ENCODE measurements around the gene SLC26A4.

SLC26A4 gene

DNA sequence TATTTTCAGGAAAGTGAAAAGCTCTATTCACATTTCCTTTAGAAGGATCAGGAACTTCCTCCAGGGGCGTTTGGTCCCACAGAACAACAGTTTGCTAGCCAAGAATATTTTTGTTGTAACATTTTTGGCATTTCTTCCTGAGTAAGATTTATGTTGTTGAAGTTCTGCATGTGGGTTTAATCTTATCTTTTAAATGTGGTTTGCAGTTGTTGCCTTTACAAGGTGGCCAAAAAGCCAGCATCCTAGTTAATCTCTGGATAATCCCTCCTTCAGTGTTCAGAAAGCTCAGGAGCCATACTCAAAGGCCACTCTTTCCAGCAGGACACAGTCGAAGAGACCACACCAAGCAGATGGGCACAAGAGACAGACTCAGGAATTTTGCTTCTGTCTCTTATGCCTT, 30.0 kb downstream of the SLC26A4 start:
- Histone ChIP-seq H3K27me3 (ENCODE audit: insufficient read depth, low read length) (peaks cover 8% of the 10 kb centered on the region), H2AFZ (ENCODE audit: low read depth, low read length) (no peak overlapping the region), H3K36me3 (ENCODE audit: insufficient read depth, low read length) (no peaks in the 10 kb centered on the region), H3K4me3 (ENCODE audit: low read length) (no peak overlapping the region), H3K4me1 (ENCODE audit: insufficient read depth, low read length) (no peaks in the 10 kb centered on the region), H3K9me3 (ENCODE audit: low read length) (no peaks in the 10 kb centered on the region)

DNA sequence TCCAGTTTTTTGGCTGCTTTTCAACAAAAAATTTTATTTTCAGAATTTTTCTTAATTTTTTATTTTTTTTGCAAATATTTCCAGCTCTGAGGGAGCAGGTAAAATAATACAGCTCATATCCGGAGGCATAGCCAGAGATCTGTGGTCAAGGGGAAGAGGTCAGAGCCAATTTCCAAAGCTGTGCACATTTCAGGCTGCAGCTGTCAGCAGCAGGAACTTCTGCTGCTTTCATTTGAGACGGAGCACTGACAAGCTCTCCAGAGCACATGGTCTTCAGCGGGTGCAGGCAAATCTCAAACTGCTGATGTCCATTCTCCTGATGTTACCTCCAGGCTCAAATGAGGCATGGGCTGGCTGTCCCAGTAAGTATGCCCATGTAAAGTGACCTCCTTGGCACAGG, 31.1 kb downstream of the SLC26A4 start:
- Histone ChIP-seq H3K4me3 (ENCODE audit: low read length) (no peak overlapping the region), H3K36me3 (ENCODE audit: insufficient read depth, low read length) (no peaks in the 10 kb centered on the region), H3K4me1 (ENCODE audit: insufficient read depth, low read length) (no peaks in the 10 kb centered on the region), H3K9me3 (ENCODE audit: low read length) (no peaks in the 10 kb centered on the region), H2AFZ (ENCODE audit: low read depth, low read length) (no peak overlapping the region), H3K27me3 (ENCODE audit: insufficient read depth, low read length) (peaks cover 8% of the 10 kb centered on the region)

DNA sequence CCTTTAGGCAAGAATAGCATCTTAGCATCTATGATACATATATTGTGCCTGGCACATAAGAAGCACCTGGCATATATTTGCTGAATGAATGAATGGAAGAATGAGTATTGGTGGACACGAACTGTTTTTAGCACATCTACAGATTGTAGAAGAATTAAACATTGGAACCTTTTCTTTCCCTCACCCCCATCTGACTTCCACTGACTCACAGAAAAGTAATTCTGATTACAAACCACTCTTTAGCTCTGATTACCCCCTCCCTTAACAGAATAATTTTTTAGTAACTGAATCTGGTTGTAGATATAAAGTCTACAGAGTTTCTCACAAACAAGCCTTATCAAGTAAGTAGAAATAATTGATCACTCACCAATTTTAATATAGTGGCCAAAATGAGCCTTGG, 31.9 kb downstream of the SLC26A4 start:
- peaks cover 8% of the 10 kb centered on the region for H3K27me3 ChIP-seq (ENCODE audit: insufficient read depth, low read length)
- H3K4me3 ChIP-seq (ENCODE audit: low read length): no peak overlapping the region
- H3K36me3 ChIP-seq (ENCODE audit: insufficient read depth, low read length): no peaks in the 10 kb centered on the region
- no peak overlapping the region for H2AFZ ChIP-seq (ENCODE audit: low read depth, low read length)
- peaks cover 7% of the 10 kb centered on the region for H3K4me1 ChIP-seq (ENCODE audit: insufficient read depth, low read length)
- no peaks in the 10 kb centered on the region for H3K9me3 ChIP-seq (ENCODE audit: low read length)

DNA sequence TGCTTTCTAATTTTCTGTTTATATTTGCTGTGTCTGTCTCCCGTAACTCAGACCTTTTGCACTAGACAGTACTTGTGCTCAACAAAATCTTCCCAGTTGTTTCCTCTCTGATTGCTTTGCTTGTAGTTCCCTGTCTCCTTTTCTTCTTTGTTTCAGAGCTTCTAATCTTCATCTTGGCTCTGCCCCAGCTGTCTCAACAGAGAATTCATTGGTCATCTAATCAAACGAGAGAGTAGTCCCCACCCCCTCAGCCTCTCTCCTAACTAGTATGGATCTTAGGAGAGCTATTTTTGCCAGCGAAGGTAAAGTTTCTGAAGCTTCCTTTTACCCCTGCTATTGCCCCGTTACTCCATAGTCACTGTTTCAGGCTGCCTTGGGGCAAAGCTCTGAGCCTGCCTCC, 32.8 kb downstream of the SLC26A4 start:
- Histone ChIP-seq H2AFZ (ENCODE audit: low read depth, low read length) (no peak overlapping the region), H3K4me1 (ENCODE audit: insufficient read depth, low read length) (peaks cover 13% of the 10 kb centered on the region), H3K4me3 (ENCODE audit: low read length) (no peak overlapping the region), H3K9me3 (ENCODE audit: low read length) (no peaks in the 10 kb centered on the region), H3K36me3 (ENCODE audit: insufficient read depth, low read length) (no peaks in the 10 kb centered on the region), H3K27me3 (ENCODE audit: insufficient read depth, low read length) (peaks cover 8% of the 10 kb centered on the region)

DNA sequence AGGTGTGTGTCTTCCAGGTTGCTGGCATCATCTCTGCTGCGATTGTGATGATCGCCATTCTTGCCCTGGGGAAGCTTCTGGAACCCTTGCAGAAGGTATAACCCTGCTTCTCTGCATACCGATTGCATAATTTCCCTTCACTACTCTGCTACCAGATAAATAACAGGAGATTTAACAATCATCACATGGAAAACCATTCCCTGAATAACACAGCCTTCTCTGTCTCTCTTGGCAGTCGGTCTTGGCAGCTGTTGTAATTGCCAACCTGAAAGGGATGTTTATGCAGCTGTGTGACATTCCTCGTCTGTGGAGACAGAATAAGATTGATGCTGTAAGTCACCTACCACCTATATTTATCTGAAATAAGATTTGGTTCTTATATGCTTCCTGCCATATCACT, 33.8 kb downstream of the SLC26A4 start:
- H3K27me3 ChIP-seq (ENCODE audit: insufficient read depth, low read length): peaks cover 8% of the 10 kb centered on the region
- H3K4me3 ChIP-seq (ENCODE audit: low read length): no peak overlapping the region
- no peak overlapping the region for H2AFZ ChIP-seq (ENCODE audit: low read depth, low read length)
- H3K9me3 ChIP-seq (ENCODE audit: low read length): no peaks in the 10 kb centered on the region
- H3K36me3 ChIP-seq (ENCODE audit: insufficient read depth, low read length): no peaks in the 10 kb centered on the region
- H3K4me1 ChIP-seq (ENCODE audit: insufficient read depth, low read length): peaks cover 13% of the 10 kb centered on the region

DNA sequence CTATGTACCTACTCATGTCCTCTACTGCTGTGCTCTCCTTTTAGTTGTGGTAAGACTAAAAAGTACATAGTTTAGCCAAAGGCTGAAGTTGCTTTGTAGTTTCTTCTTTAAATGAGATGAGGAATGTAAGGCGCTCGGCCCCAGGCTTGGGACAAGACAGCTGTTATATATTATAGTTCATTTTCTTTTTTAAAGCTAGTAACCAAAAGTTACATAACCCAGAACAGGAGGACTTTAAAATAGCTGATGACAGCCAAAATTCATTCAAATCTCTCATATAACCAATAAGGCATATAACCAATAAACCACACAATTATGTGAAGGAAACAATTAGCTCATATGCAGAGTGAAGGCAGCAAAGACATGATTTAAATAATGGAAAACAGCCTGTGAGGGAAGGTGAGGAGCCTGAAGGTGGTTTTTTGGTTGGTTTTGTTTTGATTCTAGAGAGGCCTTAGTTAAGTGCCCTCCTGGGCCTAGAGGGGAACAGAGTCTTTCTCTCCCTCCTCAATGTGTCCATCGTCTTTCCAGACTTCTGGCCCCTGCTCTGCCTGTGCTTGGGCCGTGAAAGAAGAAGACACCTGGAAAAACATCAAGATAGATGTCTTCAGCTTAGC, 35.8 kb downstream of the SLC26A4 start:
- Histone ChIP-seq H3K4me1 (ENCODE audit: insufficient read depth, low read length) (peaks cover 13% of the 10 kb centered on the region), H3K4me3 (ENCODE audit: low read length) (no peak overlapping the region), H3K36me3 (ENCODE audit: insufficient read depth, low read length) (no peaks in the 10 kb centered on the region), H3K27me3 (ENCODE audit: insufficient read depth, low read length) (peaks cover 4% of the 10 kb centered on the region), H2AFZ (ENCODE audit: low read depth, low read length) (no peak overlapping the region), H3K9me3 (ENCODE audit: low read length) (no peaks in the 10 kb centered on the region)

DNA sequence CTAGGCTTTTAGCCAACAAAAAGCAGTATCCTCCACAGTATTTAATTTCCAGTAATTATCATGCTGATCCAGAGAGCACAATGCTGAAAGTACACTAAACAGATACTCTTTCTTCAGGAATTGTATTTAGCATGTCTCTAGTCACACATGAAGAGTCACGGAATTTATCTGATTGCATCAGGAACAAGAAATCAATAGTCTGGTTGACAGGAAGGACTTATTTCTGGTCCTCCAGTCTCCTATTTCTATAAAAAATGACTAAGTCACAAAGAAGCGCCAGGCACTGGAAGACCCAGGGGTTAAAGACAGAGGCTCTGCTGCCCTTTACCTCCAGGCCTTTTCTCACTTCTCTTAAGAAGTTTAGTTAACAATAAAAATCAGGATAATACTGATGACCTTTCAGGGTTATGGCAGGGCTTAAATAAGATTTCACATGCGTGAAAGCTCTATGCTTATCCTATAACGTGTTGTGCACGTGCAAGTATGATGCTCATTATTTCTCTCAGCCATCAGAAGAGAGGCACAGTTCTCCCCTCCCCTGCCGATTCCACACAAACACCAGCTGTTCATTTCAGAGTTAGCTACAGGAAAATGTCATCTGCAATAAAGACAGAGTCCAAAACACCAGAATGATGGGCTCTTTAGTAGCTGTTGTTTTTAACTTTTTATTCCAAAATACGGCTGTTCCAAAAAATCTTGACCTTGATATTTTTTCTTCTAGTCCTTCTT, 36.9 kb downstream of the SLC26A4 start:
- no peaks in the 10 kb centered on the region for H3K9me3 ChIP-seq (ENCODE audit: low read length)
- peaks cover 13% of the 10 kb centered on the region for H3K4me1 ChIP-seq (ENCODE audit: insufficient read depth, low read length)
- peak overlapping the region; percentile 31 for H2AFZ ChIP-seq (ENCODE audit: low read depth, low read length)
- H3K4me3 ChIP-seq (ENCODE audit: low read length): no peak overlapping the region
- no peaks in the 10 kb centered on the region for H3K36me3 ChIP-seq (ENCODE audit: insufficient read depth, low read length)
- peaks cover 4% of the 10 kb centered on the region for H3K27me3 ChIP-seq (ENCODE audit: insufficient read depth, low read length)

DNA sequence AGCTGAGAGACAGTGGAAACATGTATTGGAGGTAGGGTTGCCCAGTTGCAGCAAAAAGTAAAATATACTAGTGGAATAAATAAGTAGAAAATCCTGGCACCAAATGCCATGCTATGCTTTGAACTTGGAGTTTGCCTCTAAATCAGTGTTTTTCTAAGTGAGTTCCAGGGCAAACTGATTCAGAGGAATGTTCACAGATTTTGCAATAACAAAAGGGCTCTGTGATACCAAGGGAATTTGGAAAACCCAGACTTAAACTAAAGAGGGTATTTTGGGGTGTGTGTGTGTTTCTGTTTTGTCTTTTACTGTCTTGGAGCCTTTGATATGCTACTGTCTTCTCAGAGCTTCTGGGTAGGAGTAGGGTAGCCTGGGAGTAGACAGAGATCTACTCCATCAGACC, 39.9 kb downstream of the SLC26A4 start:
- Histone ChIP-seq H3K9me3 (ENCODE audit: low read length) (no peaks in the 10 kb centered on the region), H3K36me3 (ENCODE audit: insufficient read depth, low read length) (no peaks in the 10 kb centered on the region), H2AFZ (ENCODE audit: low read depth, low read length) (no peak overlapping the region), H3K4me3 (ENCODE audit: low read length) (no peak overlapping the region), H3K4me1 (ENCODE audit: insufficient read depth, low read length) (peaks cover 13% of the 10 kb centered on the region), H3K27me3 (ENCODE audit: insufficient read depth, low read length) (peaks cover 2% of the 10 kb centered on the region)

DNA sequence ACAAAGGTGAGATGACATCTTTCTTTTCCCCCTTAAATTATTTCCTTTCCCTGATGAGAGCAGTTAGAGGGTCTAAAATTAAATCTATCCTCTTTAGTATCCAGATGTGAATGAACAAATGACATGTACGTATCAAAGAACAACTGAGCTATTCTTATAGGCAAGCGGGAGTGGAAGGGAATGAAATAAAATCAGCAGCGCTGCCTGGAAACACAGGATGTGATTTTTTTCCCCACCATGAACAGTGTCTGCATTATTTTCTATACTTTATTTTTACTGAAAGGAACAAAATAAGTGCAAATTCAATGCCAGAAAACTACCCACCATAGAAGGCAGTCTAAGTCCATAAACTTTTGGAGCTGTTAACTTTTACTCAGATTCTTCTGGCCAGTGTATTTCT, 40.6 kb downstream of the SLC26A4 start:
- H3K27me3 ChIP-seq (ENCODE audit: insufficient read depth, low read length): peaks cover 2% of the 10 kb centered on the region
- no peak overlapping the region for H2AFZ ChIP-seq (ENCODE audit: low read depth, low read length)
- H3K4me3 ChIP-seq (ENCODE audit: low read length): no peak overlapping the region
- H3K4me1 ChIP-seq (ENCODE audit: insufficient read depth, low read length): peaks cover 13% of the 10 kb centered on the region
- H3K9me3 ChIP-seq (ENCODE audit: low read length): no peaks in the 10 kb centered on the region
- H3K36me3 ChIP-seq (ENCODE audit: insufficient read depth, low read length): no peaks in the 10 kb centered on the region

DNA sequence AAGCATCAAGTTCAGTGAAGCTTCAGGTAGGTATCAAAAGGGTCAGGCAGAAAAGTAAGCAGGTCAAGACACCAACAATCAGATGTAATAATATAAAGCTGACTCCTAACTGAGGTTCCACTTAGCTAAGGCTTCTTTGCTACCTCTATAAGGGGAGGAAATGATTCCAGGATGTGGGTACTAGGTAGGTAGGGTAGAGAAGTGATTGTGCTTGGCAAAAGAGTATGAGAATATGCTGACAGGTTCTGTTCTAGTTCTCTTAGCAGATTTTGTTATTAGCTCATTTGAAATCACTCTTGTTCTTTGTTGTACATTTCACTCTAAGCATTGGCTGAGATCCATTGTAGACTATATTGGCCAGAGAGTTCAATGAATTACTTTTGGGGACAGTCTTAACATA, 42.6 kb downstream of the SLC26A4 start:
- H3K36me3 ChIP-seq (ENCODE audit: insufficient read depth, low read length): no peaks in the 10 kb centered on the region
- H2AFZ ChIP-seq (ENCODE audit: low read depth, low read length): no peak overlapping the region
- no peaks in the 10 kb centered on the region for H3K4me1 ChIP-seq (ENCODE audit: insufficient read depth, low read length)
- H3K4me3 ChIP-seq (ENCODE audit: low read length): no peak overlapping the region
- peaks cover 2% of the 10 kb centered on the region for H3K27me3 ChIP-seq (ENCODE audit: insufficient read depth, low read length)
- H3K9me3 ChIP-seq (ENCODE audit: low read length): no peaks in the 10 kb centered on the region

DNA sequence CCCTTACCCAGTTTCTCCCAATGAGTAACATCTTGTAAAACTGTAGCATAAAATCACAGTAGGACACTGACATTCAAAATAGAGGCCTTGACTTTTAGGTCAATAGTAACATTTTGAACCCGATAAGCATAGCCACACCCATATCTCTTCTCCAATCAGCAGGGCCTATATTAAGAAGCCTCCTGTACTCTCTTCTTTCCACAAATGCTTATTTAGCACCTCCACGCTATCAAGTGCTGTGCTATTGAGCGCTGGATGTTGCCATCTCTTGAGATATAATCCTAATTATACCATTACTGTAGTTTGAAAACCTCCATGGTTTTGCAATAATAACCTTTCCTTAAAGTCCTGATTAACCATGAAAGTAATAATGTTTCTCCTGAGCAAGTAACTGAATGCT, 43.2 kb downstream of the SLC26A4 start:
- Histone ChIP-seq H3K9me3 (ENCODE audit: low read length) (no peaks in the 10 kb centered on the region), H3K4me1 (ENCODE audit: insufficient read depth, low read length) (no peaks in the 10 kb centered on the region), H3K36me3 (ENCODE audit: insufficient read depth, low read length) (no peaks in the 10 kb centered on the region), H3K27me3 (ENCODE audit: insufficient read depth, low read length) (peaks cover 2% of the 10 kb centered on the region), H3K4me3 (ENCODE audit: low read length) (no peak overlapping the region), H2AFZ (ENCODE audit: low read depth, low read length) (no peak overlapping the region)

DNA sequence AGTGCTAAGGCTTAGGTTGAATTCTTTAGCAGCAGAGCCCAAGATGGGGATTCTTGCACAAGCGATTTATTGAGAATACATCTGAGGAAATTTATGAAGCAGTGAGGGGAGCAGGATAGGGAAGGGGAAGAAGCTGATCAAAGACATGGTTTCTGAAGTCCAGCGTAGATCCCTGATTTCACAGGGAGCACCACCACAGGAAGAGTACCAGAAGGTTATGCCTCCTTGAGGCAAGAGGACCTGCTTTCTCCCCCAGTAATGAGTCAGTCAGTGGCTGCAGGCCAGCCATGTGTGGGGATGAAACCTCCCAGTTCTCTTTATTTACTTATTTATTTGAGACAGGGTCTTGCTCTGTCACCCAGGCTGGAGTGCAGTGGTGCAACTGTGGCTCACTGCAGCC, 48.3 kb downstream of the SLC26A4 start:
- H3K4me3 ChIP-seq (ENCODE audit: low read length): no peak overlapping the region
- no peak overlapping the region for H2AFZ ChIP-seq (ENCODE audit: low read depth, low read length)
- H3K9me3 ChIP-seq (ENCODE audit: low read length): no peaks in the 10 kb centered on the region
- no peaks in the 10 kb centered on the region for H3K36me3 ChIP-seq (ENCODE audit: insufficient read depth, low read length)
- no peaks in the 10 kb centered on the region for H3K4me1 ChIP-seq (ENCODE audit: insufficient read depth, low read length)
- peaks cover 2% of the 10 kb centered on the region for H3K27me3 ChIP-seq (ENCODE audit: insufficient read depth, low read length)

DNA sequence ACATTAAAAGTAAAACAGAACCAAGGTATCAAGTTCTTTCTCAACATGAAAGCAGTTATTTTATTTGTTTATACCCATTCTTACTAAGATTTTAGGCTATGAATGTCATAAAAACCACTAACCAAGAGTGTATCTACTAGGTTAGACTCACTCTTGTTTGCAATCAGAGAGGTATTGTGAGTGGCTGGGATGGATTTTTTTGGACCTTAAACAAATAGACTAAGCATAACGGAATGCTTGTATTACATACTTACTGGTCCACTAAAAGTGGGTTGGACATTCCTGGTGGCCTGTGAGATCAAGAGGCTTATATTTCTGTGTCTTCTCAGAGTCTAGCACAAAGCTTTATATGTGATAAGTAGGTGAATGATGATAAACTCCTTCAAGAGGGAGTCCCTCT, 50.7 kb downstream of the SLC26A4 start:
- Histone ChIP-seq H3K27me3 (ENCODE audit: insufficient read depth, low read length) (no peaks in the 10 kb centered on the region), H3K9me3 (ENCODE audit: low read length) (no peaks in the 10 kb centered on the region), H3K4me1 (ENCODE audit: insufficient read depth, low read length) (no peaks in the 10 kb centered on the region), H3K4me3 (ENCODE audit: low read length) (no peak overlapping the region), H3K36me3 (ENCODE audit: insufficient read depth, low read length) (no peaks in the 10 kb centered on the region), H2AFZ (ENCODE audit: low read depth, low read length) (no peak overlapping the region)

DNA sequence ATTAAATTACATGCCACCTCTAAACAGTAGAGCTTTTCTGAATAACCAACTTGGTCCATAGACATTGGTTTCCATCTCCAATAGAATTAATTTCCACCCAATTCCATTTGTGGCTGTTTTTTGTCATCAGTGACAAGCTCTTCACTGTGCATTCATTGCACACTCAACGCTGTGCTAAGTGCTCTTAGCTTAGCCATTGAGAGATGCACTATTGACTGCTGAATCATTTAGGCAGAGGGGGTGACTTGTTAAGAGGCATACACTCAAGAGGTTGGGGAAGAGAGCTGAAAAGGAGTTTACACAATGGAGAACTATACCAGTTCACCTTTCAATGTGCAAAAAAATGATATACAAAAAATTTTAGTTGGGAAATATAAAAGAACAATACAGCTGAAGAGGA, 51.4 kb downstream of the SLC26A4 start:
- Histone ChIP-seq H3K27me3 (ENCODE audit: insufficient read depth, low read length) (no peaks in the 10 kb centered on the region), H2AFZ (ENCODE audit: low read depth, low read length) (no peak overlapping the region), H3K9me3 (ENCODE audit: low read length) (no peaks in the 10 kb centered on the region), H3K4me3 (ENCODE audit: low read length) (no peak overlapping the region), H3K4me1 (ENCODE audit: insufficient read depth, low read length) (no peaks in the 10 kb centered on the region), H3K36me3 (ENCODE audit: insufficient read depth, low read length) (no peaks in the 10 kb centered on the region)

Measured in neuron (in vitro differentiated cells).